Measurements from ENCODE around the gene EPS8L3. TPM values are rescaled to one million over a fixed set of nuclear protein-coding genes. Genes with fewer than 3 reads are reported as not detected.

The EPS8L3 gene
- total and polyA plus RNA-seq, 9 of the 15 experiments (the other 6 are each of a cell fraction or from before 2014, with no cell fraction given): 0.09 to 0.42 (median 0.14) TPM; not detected in 5

DNA sequence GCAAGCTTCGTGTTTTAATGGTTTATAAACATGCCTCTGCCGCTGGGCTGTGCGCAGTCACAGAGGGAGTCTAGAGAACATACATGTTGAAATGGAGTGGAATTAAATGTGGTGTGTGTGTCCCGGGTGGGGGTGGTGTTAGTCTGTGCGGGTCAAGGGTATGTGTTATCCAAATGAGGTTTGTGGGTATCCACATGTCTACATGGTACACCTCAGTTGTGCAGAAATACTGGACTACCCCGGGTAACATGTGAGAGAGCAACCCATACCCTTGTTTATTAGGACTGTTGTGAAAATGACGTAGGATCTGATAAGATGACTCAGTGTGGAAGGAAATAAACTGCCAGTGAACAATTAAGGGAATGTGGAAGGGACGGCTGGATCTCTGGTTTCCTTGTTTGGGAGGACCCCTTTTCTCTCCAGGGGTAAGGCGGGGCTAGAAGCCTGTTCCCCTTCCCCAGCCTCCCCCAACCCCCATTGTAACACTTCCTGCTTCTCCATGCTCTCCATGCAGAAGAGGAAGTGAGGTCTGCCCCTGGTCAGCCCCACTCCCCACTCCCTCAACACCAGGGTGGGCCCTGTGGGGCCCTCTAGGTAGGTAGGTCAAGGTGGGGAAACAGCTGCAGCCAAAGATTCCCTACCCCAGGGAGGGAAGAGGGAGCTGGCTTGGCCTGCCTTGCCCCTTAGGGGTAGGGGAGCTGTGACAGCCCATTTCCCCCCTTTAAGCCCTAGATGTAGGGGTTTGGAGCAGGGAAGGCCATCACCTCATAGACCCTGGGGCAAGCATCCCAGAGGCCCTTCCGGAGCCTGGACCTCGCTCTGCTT, 690 bp downstream of the EPS8L3 start (continued):
- TF ChIP-seq, protein P1, sequence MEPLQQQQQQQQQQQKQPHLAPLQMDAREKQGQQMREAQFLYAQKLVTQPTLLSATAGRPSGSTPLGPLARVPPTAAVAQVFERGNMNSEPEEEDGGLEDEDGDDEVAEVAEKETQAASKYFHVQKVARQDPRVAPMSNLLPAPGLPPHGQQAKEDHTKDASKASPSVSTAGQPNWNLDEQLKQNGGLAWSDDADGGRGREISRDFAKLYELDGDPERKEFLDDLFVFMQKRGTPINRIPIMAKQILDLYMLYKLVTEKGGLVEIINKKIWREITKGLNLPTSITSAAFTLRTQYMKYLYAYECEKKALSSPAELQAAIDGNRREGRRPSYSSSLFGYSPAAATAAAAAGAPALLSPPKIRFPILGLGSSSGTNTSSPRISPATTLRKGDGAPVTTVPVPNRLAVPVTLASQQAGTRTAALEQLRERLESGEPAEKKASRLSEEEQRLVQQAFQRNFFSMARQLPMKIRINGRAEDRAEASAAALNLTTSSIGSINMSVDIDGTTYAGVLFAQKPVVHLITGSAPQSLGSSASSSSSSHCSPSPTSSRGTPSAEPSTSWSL (CRISPR knock-in tag; IDR thresholded peaks at IDR 0.05; ENCODE audit: borderline replicate concordance): no peak
- TF ChIP-seq ZBTB8A (IDR thresholded peaks at IDR 0.05; ENCODE audit: partially characterized antibody): no peak
- peak; percentile 21; the same call in 1 of the 2 replicates for TF ChIP-seq HDAC2 (IDR thresholded peaks at IDR 0.05)
- no peak for TF ChIP-seq IRF2 (CRISPR knock-in tag; IDR thresholded peaks at IDR 0.05)
- no peak for TF ChIP-seq ZC3H11A (IDR thresholded peaks at IDR 0.05; ENCODE audit: low read depth, low read length)
- TF ChIP-seq CBX1 (IDR thresholded peaks at IDR 0.05; ENCODE audit: low read depth): no peak
- TF ChIP-seq MAFG (tag; conservative IDR thresholded peaks at IDR 0.05): no peak
- no peak for TF ChIP-seq ADNP (tag; IDR thresholded peaks at IDR 0.05)
- no peak for TF ChIP-seq KDM5B (IDR thresholded peaks at IDR 0.05; ENCODE audit: insufficient replicate concordance, low read depth, low read length)
- no peak for TF ChIP-seq KHSRP (IDR thresholded peaks at IDR 0.05)
- no peak for TF ChIP-seq RFX1 (IDR thresholded peaks at IDR 0.05)
- TF ChIP-seq NFATC3 (IDR thresholded peaks at IDR 0.05): no peak
- TF ChIP-seq FOXJ2 (tag; IDR thresholded peaks at IDR 0.05): peak; percentile 87; the same call in 1 of the 2 replicates
- no peak for TF ChIP-seq NR4A1 (CRISPR knock-in tag; IDR thresholded peaks at IDR 0.05)
- peak; percentile 83 for TF ChIP-seq NR4A1 (tag; IDR thresholded peaks at IDR 0.05)
- peak; percentile 71 for TF ChIP-seq SMARCA4 (IDR thresholded peaks at IDR 0.05)
- TF ChIP-seq, protein P2, sequence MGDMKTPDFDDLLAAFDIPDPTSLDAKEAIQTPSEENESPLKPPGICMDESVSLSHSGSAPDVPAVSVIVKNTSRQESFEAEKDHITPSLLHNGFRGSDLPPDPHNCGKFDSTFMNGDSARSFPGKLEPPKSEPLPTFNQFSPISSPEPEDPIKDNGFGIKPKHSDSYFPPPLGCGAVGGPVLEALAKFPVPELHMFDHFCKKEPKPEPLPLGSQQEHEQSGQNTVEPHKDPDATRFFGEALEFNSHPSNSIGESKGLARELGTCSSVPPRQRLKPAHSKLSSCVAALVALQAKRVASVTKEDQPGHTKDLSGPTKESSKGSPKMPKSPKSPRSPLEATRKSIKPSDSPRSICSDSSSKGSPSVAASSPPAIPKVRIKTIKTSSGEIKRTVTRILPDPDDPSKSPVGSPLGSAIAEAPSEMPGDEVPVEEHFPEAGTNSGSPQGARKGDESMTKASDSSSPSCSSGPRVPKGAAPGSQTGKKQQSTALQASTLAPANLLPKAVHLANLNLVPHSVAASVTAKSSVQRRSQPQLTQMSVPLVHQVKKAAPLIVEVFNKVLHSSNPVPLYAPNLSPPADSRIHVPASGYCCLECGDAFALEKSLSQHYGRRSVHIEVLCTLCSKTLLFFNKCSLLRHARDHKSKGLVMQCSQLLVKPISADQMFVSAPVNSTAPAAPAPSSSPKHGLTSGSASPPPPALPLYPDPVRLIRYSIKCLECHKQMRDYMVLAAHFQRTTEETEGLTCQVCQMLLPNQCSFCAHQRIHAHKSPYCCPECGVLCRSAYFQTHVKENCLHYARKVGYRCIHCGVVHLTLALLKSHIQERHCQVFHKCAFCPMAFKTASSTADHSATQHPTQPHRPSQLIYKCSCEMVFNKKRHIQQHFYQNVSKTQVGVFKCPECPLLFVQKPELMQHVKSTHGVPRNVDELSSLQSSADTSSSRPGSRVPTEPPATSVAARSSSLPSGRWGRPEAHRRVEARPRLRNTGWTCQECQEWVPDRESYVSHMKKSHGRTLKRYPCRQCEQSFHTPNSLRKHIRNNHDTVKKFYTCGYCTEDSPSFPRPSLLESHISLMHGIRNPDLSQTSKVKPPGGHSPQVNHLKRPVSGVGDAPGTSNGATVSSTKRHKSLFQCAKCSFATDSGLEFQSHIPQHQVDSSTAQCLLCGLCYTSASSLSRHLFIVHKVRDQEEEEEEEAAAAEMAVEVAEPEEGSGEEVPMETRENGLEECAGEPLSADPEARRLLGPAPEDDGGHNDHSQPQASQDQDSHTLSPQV (IDR thresholded peaks at IDR 0.05): peak; percentile 82
- no peak for TF ChIP-seq ZNF408 (CRISPR knock-in tag; IDR thresholded peaks at IDR 0.05; ENCODE audit: low read depth)
- TF ChIP-seq HEY1 (CRISPR knock-in tag; IDR thresholded peaks at IDR 0.05; ENCODE audit: borderline replicate concordance): peak; percentile 24; the same call in 1 of the 2 replicates
- TF ChIP-seq ZNF589 (CRISPR knock-in tag; IDR thresholded peaks at IDR 0.05; ENCODE audit: low read depth): peak; percentile 94
- TF ChIP-seq, protein P3, sequence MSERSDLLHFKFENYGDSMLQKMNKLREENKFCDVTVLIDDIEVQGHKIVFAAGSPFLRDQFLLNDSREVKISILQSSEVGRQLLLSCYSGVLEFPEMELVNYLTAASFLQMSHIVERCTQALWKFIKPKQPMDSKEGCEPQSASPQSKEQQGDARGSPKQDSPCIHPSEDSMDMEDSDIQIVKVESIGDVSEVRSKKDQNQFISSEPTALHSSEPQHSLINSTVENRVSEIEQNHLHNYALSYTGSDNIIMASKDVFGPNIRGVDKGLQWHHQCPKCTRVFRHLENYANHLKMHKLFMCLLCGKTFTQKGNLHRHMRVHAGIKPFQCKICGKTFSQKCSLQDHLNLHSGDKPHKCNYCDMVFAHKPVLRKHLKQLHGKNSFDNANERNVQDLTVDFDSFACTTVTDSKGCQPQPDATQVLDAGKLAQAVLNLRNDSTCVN (CRISPR knock-in tag; IDR thresholded peaks at IDR 0.05): no peak
- no peak for TF ChIP-seq TBP (optimal IDR thresholded peaks at IDR 0.05; ENCODE audit: low read depth, low read length)
- no peak for TF ChIP-seq PRPF4 (IDR thresholded peaks at IDR 0.05; ENCODE audit: insufficient read depth, low read depth, low read length, poor library complexity, severe bottlenecking)
- no peak for TF ChIP-seq PML (IDR thresholded peaks at IDR 0.05; ENCODE audit: low read length)
